Testis (tissue), 3 donors: ENCODE measurements around the gene AKAP6. TPM values are rescaled to one million over a fixed set of nuclear protein-coding genes. Genes with fewer than 3 reads are reported as not detected.
"Not testable (repeated sequence)": the region's sequence is repeated elsewhere in the genome, so short reads cannot be mapped to it uniquely, and the experiment has no call there.

Experiments
- DNase-seq: peaks from one replicate; pipeline ENCODE4 v3.0.0-alpha.2; 2019
- H3K27ac ChIP-seq, 2 donors: fragments of 200-600 bp; sonication (generic); one replicate each; pipeline ENCODE4 v1.5.1; 2019
- H3K27me3 ChIP-seq: fragments of 200-600 bp; sonication (generic); one replicate; pipeline ENCODE4 v1.5.1; 2019
- H3K36me3 ChIP-seq: fragments of 200-600 bp; sonication (generic); one replicate; pipeline ENCODE4 v1.5.1; 2017; ENCODE audit warnings: low read depth; ENCODE audit errors: missing control alignments
- H3K4me1 ChIP-seq: fragments of 200-600 bp; sonication (generic); one replicate; pipeline ENCODE4 v1.5.1; 2019
- H3K4me3 ChIP-seq, 2 donors: fragments of 200-600 bp; sonication (generic); one replicate each; pipeline ENCODE4 v1.5.1; 2017 to 2019
- H3K9me3 ChIP-seq: fragments of 200-600 bp; sonication (generic); one replicate; pipeline ENCODE4 v1.5.1; 2017
- POLR2A ChIP-seq: fragments of 450-650 bp; IDR thresholded peaks from one replicate; pipeline ENCODE4 v1.6.1; 2017; ENCODE audit warnings: antibody characterized with exemption, mild to moderate bottlenecking, moderate library complexity
- WGBS, 2 donors: methylation state at CpG; one replicate each; pipeline ENCODE4 v1.1.5; 2018; 5-methylcytosine and 5-hydroxymethylcytosine counted together
- intact Hi-C: fragments of 100-400 bp; cut with DNase I; formaldehyde crosslinking; loops from one replicate; pipeline ENCODE4 v1.15.1; 2023; ENCODE audit warnings: low total_unique reads
- polyA plus RNA-seq: library from polyadenylated mRNA; stranded (reverse); fragments of 350-450 nt; fragmentation: Illumina TruSeq; extraction: RNeasy Lipid Tissue Mini Kit (QIAGEN cat#74804); gene quantifications from one replicate; pipeline ENCODE4 v1.2.3, GENCODE V29; 2014; ENCODE audit warnings: low read depth, low replicate concordance; ENCODE audit not compliant: insufficient read depth
- total RNA-seq, 2 donors: library from RNA; depleted of rRNA; stranded (reverse); fragments of >200 nt; gene quantifications; one replicate each; pipeline ENCODE4 v1.2.3, GENCODE V29; 2016
- TF ChIP-seq, protein P1 (sequence below), 3 experiments: fragments of 450-650 bp in 2 of 3; fragments of 200-600 bp in 1 of 3; sonication (generic) in 1 of 3; IDR thresholded peaks; one replicate each; pipeline ENCODE4 v1.5.1; 2016 to 2019; ENCODE audit warnings: antibody characterized with exemption in 3 of 3, mild to moderate bottlenecking in 2 of 3, moderate library complexity in 1 of 3

The AKAP6 gene
- total and polyA plus RNA-seq, 3 donors from 2014 or later: 26.6 to 30.9 (median 30.9) TPM

GRCh38 chr14:32784405-32784804 lies 455.3 kb downstream of the AKAP6 start:
- no peak overlapping the region for H3K4me3 ChIP-seq
- H3K9me3 ChIP-seq: no peaks in the 10 kb centered on the region
- TF ChIP-seq, protein P1, sequence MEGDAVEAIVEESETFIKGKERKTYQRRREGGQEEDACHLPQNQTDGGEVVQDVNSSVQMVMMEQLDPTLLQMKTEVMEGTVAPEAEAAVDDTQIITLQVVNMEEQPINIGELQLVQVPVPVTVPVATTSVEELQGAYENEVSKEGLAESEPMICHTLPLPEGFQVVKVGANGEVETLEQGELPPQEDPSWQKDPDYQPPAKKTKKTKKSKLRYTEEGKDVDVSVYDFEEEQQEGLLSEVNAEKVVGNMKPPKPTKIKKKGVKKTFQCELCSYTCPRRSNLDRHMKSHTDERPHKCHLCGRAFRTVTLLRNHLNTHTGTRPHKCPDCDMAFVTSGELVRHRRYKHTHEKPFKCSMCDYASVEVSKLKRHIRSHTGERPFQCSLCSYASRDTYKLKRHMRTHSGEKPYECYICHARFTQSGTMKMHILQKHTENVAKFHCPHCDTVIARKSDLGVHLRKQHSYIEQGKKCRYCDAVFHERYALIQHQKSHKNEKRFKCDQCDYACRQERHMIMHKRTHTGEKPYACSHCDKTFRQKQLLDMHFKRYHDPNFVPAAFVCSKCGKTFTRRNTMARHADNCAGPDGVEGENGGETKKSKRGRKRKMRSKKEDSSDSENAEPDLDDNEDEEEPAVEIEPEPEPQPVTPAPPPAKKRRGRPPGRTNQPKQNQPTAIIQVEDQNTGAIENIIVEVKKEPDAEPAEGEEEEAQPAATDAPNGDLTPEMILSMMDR (IDR thresholded peaks at IDR 0.05): no peak
- no peak for TF ChIP-seq POLR2A
- H3K27ac ChIP-seq: no peak overlapping the region
- no peak for DNase-seq
- H3K4me1 ChIP-seq: no peaks in the 10 kb centered on the region
- no peaks in the 10 kb centered on the region for H3K27me3 ChIP-seq
- intact Hi-C loops: no loop called here
- H3K36me3 ChIP-seq: no peaks in the 10 kb centered on the region
- 95 to 96% methylated on average over 3 of the region's 3 CpGs for WGBS, 2 donors

DNA sequence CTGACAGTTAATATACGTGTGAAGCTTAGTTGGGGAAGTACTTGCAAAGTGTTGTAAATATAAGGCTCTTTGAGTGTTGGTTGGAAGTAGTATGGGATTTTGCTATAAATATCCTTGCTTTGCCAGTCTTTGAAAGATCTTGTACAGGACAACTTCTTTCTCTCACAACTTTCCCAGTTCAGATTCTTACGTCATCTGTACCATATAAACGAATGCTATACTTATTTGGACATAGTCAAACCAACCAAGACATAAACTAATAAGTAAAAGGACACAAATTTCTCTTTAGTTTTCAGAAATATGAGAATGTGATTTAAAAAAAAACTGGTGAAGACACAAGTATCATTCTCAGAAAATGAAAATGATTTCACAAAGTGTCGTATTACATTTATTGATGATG lies 456.5 kb downstream of the AKAP6 start:
- intact Hi-C loops: no loop called here
- Histone ChIP-seq H3K27me3 (no peaks in the 10 kb centered on the region), H3K9me3 (no peaks in the 10 kb centered on the region), H3K4me3 (no peak overlapping the region), H3K4me1 (no peaks in the 10 kb centered on the region), H3K27ac (no peak overlapping the region), H3K36me3 (no peaks in the 10 kb centered on the region)
- 65 to 70% methylated on average over 4 of the region's 4 CpGs for WGBS, 2 donors
- DNase-seq: no peak
- no peak for TF ChIP-seq POLR2A
- TF ChIP-seq, protein P1 (IDR thresholded peaks at IDR 0.05): no peak

GRCh38 chr14:32786886-32787285 lies 457.8 kb downstream of the AKAP6 start:
- no peak overlapping the region for H3K4me3 ChIP-seq
- no peaks in the 10 kb centered on the region for H3K27me3 ChIP-seq
- H3K36me3 ChIP-seq: no peaks in the 10 kb centered on the region
- no peaks in the 10 kb centered on the region for H3K4me1 ChIP-seq
- 58 to 64% methylated on average over 3 of the region's 3 CpGs for WGBS, 2 donors
- intact Hi-C loops: no loop called here
- no peaks in the 10 kb centered on the region for H3K9me3 ChIP-seq
- no peak for DNase-seq
- no peak overlapping the region for H3K27ac ChIP-seq
- TF ChIP-seq, protein P1 (IDR thresholded peaks at IDR 0.05): no peak
- no peak for TF ChIP-seq POLR2A

DNA sequence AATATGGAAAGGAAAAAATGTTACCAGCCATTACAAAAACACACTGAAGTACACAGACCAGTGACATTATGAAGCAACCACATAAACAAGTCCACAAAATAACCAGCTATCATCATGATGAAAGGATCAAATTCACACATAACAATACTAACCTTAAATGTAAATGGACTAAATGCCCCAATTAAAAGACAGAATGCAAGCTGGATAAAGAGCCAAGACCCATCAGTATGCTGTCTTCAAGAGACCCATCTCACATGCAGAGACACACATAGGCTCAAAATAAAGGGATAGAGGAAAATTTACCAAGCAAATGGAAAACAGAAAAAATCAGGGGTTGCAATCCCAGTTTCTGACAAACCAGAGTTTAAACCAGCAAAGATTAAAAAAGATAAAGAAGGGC lies 463.9 kb downstream of the AKAP6 start:
- H3K27me3 ChIP-seq, H3K4me3 ChIP-seq, DNase-seq, intact Hi-C loops, H3K27ac ChIP-seq, H3K36me3 ChIP-seq, H3K4me1 ChIP-seq, H3K9me3 ChIP-seq: not testable (repeated sequence)

GRCh38 chr14:32800320-32800719 lies 471.2 kb downstream of the AKAP6 start:
- DNase-seq: no peak
- Histone ChIP-seq H3K4me3 (no peak overlapping the region), H3K36me3 (no peaks in the 10 kb centered on the region), H3K27ac (no peak overlapping the region), H3K4me1 (no peaks in the 10 kb centered on the region), H3K9me3 (no peaks in the 10 kb centered on the region), H3K27me3 (no peaks in the 10 kb centered on the region)
- TF ChIP-seq POLR2A: no peak
- TF ChIP-seq, protein P1 (IDR thresholded peaks at IDR 0.05): no peak
- 91 to 95% methylated on average over 1 of the region's 1 CpG for WGBS, 2 donors
- intact Hi-C loops: no loop called here
